ENCODE data around the gene RASAL1. TPM values are rescaled to one million over a fixed set of nuclear protein-coding genes. Genes with fewer than 3 reads are reported as not detected.

Gene RASAL1, protein sequence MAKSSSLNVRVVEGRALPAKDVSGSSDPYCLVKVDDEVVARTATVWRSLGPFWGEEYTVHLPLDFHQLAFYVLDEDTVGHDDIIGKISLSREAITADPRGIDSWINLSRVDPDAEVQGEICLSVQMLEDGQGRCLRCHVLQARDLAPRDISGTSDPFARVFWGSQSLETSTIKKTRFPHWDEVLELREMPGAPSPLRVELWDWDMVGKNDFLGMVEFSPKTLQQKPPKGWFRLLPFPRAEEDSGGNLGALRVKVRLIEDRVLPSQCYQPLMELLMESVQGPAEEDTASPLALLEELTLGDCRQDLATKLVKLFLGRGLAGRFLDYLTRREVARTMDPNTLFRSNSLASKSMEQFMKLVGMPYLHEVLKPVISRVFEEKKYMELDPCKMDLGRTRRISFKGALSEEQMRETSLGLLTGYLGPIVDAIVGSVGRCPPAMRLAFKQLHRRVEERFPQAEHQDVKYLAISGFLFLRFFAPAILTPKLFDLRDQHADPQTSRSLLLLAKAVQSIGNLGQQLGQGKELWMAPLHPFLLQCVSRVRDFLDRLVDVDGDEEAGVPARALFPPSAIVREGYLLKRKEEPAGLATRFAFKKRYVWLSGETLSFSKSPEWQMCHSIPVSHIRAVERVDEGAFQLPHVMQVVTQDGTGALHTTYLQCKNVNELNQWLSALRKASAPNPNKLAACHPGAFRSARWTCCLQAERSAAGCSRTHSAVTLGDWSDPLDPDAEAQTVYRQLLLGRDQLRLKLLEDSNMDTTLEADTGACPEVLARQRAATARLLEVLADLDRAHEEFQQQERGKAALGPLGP
- 0.04 and 0.08 TPM in 2 replicates for total RNA-seq

GRCh38 chr12:113135178-113136127 is at the start of gene RASAL1:
Gene RASAL1, minus strand, starts transcription at chr12:113135761. Its CDS starts 299 bp downstream, at chr12:113135462.

GRCh38 chr12:113149361-113150150 is 14.0 kb upstream of the RASAL1 start, which contains the start of gene CFAP73:
Gene CFAP73, plus strand, starts transcription at chr12:113149724. Its CDS starts 134 bp downstream, at chr12:113149858.

DNA sequence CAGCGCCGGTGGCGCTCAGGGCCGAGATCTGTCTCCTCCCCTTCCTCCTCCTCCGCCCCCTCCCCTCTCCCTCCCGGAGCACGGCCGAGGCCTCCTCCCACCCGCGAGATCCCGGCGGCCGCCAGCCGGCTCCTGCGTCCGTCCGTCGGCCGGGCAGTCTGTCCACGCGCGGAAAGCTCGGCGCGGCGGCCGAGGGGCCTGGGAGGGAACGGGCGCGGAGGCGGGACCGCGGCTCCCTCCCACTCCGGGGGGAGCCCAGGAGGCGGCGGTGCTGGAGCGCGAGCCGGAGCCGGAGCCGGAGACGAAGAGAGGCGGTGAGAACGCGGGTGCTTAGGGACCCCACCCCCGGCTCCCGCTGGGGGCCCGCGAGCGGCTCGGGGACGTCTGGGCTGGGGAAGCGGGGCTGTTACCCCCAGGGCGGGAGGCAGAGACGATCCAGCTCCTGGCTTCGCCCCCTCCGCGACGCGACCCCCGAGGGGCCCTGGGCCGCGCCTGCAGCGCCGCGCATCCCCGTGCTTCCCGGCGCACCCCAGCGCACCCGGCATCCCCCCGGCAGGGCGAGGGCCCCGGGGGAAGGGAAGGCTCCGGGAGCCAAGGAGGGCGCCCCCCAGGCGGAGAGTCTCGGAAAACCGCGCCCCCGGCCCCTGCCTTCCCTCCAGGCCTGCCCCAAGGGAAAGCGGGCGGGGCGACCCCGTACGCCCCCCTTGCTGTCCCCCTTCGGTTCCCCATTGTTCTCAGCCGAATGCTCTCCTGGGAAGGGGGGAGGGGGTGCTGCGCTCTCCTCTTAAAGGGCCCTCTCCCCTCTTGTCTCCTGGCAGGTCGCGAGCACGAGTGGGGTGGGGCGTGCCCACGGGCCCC is 78.7 kb downstream of the RASAL1 start, which contains the start of gene DTX1:
Gene DTX1 (plus strand): TSS at position 100 of the 858 bp plus-strand sequence. CDS start 1,463 bp downstream, outside the sequence.

Other genes starting within 250 kb of the RASAL1 start
- 0.91 and 6.0 TPM in 2 replicates for gene OAS1, start 228.8 kb downstream of the RASAL1 start, total RNA-seq
- 18.8 and 20.4 TPM in 2 replicates for gene OAS3, start 197.3 kb downstream of the RASAL1 start, total RNA-seq
- gene OAS2, start 157.2 kb downstream of the RASAL1 start, total RNA-seq = 2.7 and 3.5 TPM in 2 replicates
- gene DTX1, start 79.0 kb downstream of the RASAL1 start, total RNA-seq = not detected in 2 replicates
- not detected in 2 replicates for gene CFAP73, start 14.0 kb upstream of the RASAL1 start, total RNA-seq
- gene DDX54, start 49.7 kb upstream of the RASAL1 start, total RNA-seq = 65.5 and 86.8 TPM in 2 replicates
- 28.9 and 43.7 TPM in 2 replicates for gene RITA1, start 50.0 kb upstream of the RASAL1 start, total RNA-seq
- gene TPCN1, start 85.7 kb upstream of the RASAL1 start, total RNA-seq = 23.4 and 44.7 TPM in 2 replicates
- gene SLC8B1, start 199.3 kb upstream of the RASAL1 start, total RNA-seq = 11.5 and 21.9 TPM in 2 replicates
- gene PLBD2, start 222.8 kb upstream of the RASAL1 start, total RNA-seq = 18.0 and 21.6 TPM in 2 replicates

Data from hair follicular keratinocyte (primary cell).